HG03521 (cell line): ENCODE results near the gene GFOD2.
"Not testable (repeated sequence)": the region's sequence is repeated elsewhere in the genome, so short reads cannot be mapped to it uniquely, and the experiment has no call there.

Experiments
- ATAC-seq: cut with Tn5 transposase; IDR thresholded peaks from one replicate; pipeline ENCODE4 v1.9.1; 2021; ENCODE audit warnings: mild to moderate bottlenecking, moderate library complexity; ENCODE audit not compliant: unreplicated experiment

The GFOD2 gene

GRCh38 chr16:67707210-67707609 is 11.9 kb downstream of the GFOD2 start:
- ATAC-seq, result no peak

GRCh38 chr16:67704110-67704509 is 15.0 kb downstream of the GFOD2 start:
- no peak for ATAC-seq

- no peak for ATAC-seq
These were observed 15.5 kb downstream of the GFOD2 start for GRCh38 chr16:67703626-67704025.

- ATAC-seq, result no peak
These were observed 17.0 kb downstream of the GFOD2 start for GRCh38 chr16:67702130-67702529.

- ATAC-seq, result no peak
These were observed 17.7 kb downstream of the GFOD2 start for GRCh38 chr16:67701420-67701819.

GRCh38 chr16:67699265-67699664 is 19.9 kb downstream of the GFOD2 start:
- ATAC-seq, result no peak

- ATAC-seq, result no peak
These were observed 21.5 kb downstream of the GFOD2 start for GRCh38 chr16:67697422-67698185.

- ATAC-seq, result no peak
These were observed 24.5 kb downstream of the GFOD2 start for GRCh38 chr16:67694611-67695010.

- not testable (repeated sequence) for ATAC-seq
These were observed 25.4 kb downstream of the GFOD2 start for GRCh38 chr16:67693517-67694285.

- no peak for ATAC-seq
These were observed 33.6 kb downstream of the GFOD2 start for GRCh38 chr16:67685388-67686112.

- ATAC-seq, result no peak
These were observed 35.3 kb downstream of the GFOD2 start for GRCh38 chr16:67683767-67684166.

- no peak for ATAC-seq
These were observed 38.9 kb downstream of the GFOD2 start for GRCh38 chr16:67679935-67680897.

- no peak for ATAC-seq
These were observed 40.6 kb downstream of the GFOD2 start for GRCh38 chr16:67678354-67679023.

GRCh38 chr16:67677712-67678111 is 41.4 kb downstream of the GFOD2 start:
- no peak for ATAC-seq

GRCh38 chr16:67676939-67677338 is 42.2 kb downstream of the GFOD2 start:
- no peak for ATAC-seq

GRCh38 chr16:67676516-67676915 is 42.6 kb downstream of the GFOD2 start:
- no peak for ATAC-seq

- ATAC-seq, result no peak
These were observed 43.1 kb downstream of the GFOD2 start for GRCh38 chr16:67675999-67676398.

- no peak for ATAC-seq
These were observed 43.6 kb downstream of the GFOD2 start for GRCh38 chr16:67675579-67675935.

GRCh38 chr16:67674851-67675578 is 44.1 kb downstream of the GFOD2 start:
- no peak for ATAC-seq
